Effector CD4-positive, alpha-beta T cell (primary cell): ENCODE data around the gene PIP5K1B.

ENCODE experiments used
- DNase-seq: peaks from one replicate; pipeline ENCODE4 v3.0.0-alpha.2; 2020

PIP5K1B gene

GRCh38 chr9:68740561-68740960, 35.5 kb downstream of the PIP5K1B start:
- no peak for DNase-seq

- DNase-seq, result no peak
Measured at GRCh38 chr9:68741234-68741633, 36.2 kb downstream of the PIP5K1B start.

GRCh38 chr9:68741704-68742332, 36.8 kb downstream of the PIP5K1B start:
- DNase-seq, result no peak

- DNase-seq, result no peak
Measured at GRCh38 chr9:68742333-68742730, 37.3 kb downstream of the PIP5K1B start.

- no peak for DNase-seq
Measured at GRCh38 chr9:68744426-68744825, 39.4 kb downstream of the PIP5K1B start.

- DNase-seq, result no peak
Measured at GRCh38 chr9:68746525-68746924, 41.5 kb downstream of the PIP5K1B start.

- DNase-seq, result no peak
Measured at GRCh38 chr9:68747043-68747533, 42.0 kb downstream of the PIP5K1B start.

- DNase-seq, result no peak
Measured at GRCh38 chr9:68749135-68749534, 44.1 kb downstream of the PIP5K1B start.

GRCh38 chr9:68749579-68750159, 44.6 kb downstream of the PIP5K1B start:
- DNase-seq, result no peak

GRCh38 chr9:68750255-68750654, 45.2 kb downstream of the PIP5K1B start:
- no peak for DNase-seq

GRCh38 chr9:68750786-68751185, 45.7 kb downstream of the PIP5K1B start:
- no peak for DNase-seq

GRCh38 chr9:68751556-68751955, 46.5 kb downstream of the PIP5K1B start:
- DNase-seq, result no peak

GRCh38 chr9:68755051-68755450, 50.0 kb downstream of the PIP5K1B start:
- no peak for DNase-seq

- DNase-seq, result no peak
Measured at GRCh38 chr9:68755752-68756151, 50.7 kb downstream of the PIP5K1B start.

- DNase-seq, result no peak
Measured at GRCh38 chr9:68759981-68760673, 55.1 kb downstream of the PIP5K1B start.

- no peak for DNase-seq
Measured at GRCh38 chr9:68760674-68761333, 55.8 kb downstream of the PIP5K1B start.

- DNase-seq, result no peak
Measured at GRCh38 chr9:68762570-68762969, 57.5 kb downstream of the PIP5K1B start.

GRCh38 chr9:68763104-68763503, 58.1 kb downstream of the PIP5K1B start:
- no peak for DNase-seq

GRCh38 chr9:68768619-68769018, 63.6 kb downstream of the PIP5K1B start:
- DNase-seq, result no peak

- DNase-seq, result no peak
Measured at GRCh38 chr9:68769852-68770251, 64.8 kb downstream of the PIP5K1B start.

GRCh38 chr9:68771376-68771775, 66.3 kb downstream of the PIP5K1B start:
- DNase-seq, result no peak

GRCh38 chr9:68775003-68775730, 70.1 kb downstream of the PIP5K1B start:
- no peak for DNase-seq
